GM23338 (cell line): ENCODE measurements around the gene C1orf174. TPM values are rescaled to one million over a fixed set of nuclear protein-coding genes. Genes with fewer than 3 reads are reported as not detected.

Experiments
- ATAC-seq: fragments of 200-7000 bp; cut with Tn5 transposase; 3 replicates; pipeline ENCODE4 v1.9.1; 2020
- DNase-seq: peaks from one replicate; pipeline ENCODE4 v3.0.0-alpha.2; 2015; ENCODE audit warnings: low spot score
- H2AFZ ChIP-seq: fragments of 200-600 bp; sonication (generic); 2 replicates; pipeline ENCODE4 v1.8.0; 2016; ENCODE audit warnings: antibody characterized with exemption, mild to moderate bottlenecking, moderate library complexity
- H3F3A ChIP-seq: fragments of 200-600 bp; sonication (generic); replicated peaks from 2 replicates; pipeline ENCODE4 v1.8.0; 2017; ENCODE audit warnings: antibody characterized with exemption, mixed run types, low read depth
- H3K27ac ChIP-seq: fragments of 200-600 bp; sonication (generic); 2 replicates; pipeline ENCODE4 v1.6.1; 2016; ENCODE audit warnings: low read depth
- H3K27me3 ChIP-seq: fragments of 200-600 bp; sonication (generic); 2 replicates; pipeline ENCODE4 v1.8.0; 2016; ENCODE audit warnings: mild to moderate bottlenecking, mixed run types, moderate library complexity; ENCODE audit not compliant: insufficient read depth
- H3K36me3 ChIP-seq: fragments of 200-600 bp; sonication (generic); 2 replicates; pipeline ENCODE4 v1.8.0; 2016; ENCODE audit warnings: mild to moderate bottlenecking; ENCODE audit not compliant: insufficient read depth
- H3K4me1 ChIP-seq: fragments of 200-600 bp; sonication (generic); 2 replicates; pipeline ENCODE4 v1.8.0; 2016; ENCODE audit warnings: mild to moderate bottlenecking, moderate library complexity; ENCODE audit not compliant: insufficient read depth
- H3K4me2 ChIP-seq: fragments of 200-600 bp; sonication (generic); 2 replicates; pipeline ENCODE4 v1.7.1; 2017; ENCODE audit warnings: mixed run types
- H3K4me3 ChIP-seq: fragments of 200-600 bp; sonication (generic); 2 replicates; pipeline ENCODE4 v1.6.1; 2016; ENCODE audit warnings: mixed run types
- H3K79me2 ChIP-seq: fragments of 200-600 bp; sonication (generic); replicated peaks from 2 replicates; pipeline ENCODE4 v1.8.0; 2017; ENCODE audit warnings: mild to moderate bottlenecking; ENCODE audit not compliant: insufficient read depth
- H3K9me2 ChIP-seq: fragments of 200-600 bp; sonication (generic); 2 replicates; pipeline ENCODE4 v1.8.0; 2017; ENCODE audit not compliant: insufficient read depth
- H4K20me1 ChIP-seq: fragments of 200-600 bp; sonication (generic); replicated peaks from 2 replicates; pipeline ENCODE4 v1.8.0; 2017; ENCODE audit warnings: mild to moderate bottlenecking; ENCODE audit not compliant: insufficient read depth
- H3K27ac Mint-ChIP-seq: 2 replicates; pipeline ENCODE4 v1.8.0; 2020; ENCODE audit warnings: inconsistent platforms, mild to moderate bottlenecking, moderate library complexity, mixed read lengths
- H3K27me3 Mint-ChIP-seq: 3 replicates; pipeline ENCODE4 v1.8.0; 2022; ENCODE audit warnings: low read depth, mild to moderate bottlenecking, moderate library complexity, mixed read lengths, inconsistent platforms; ENCODE audit not compliant: insufficient read depth, poor library complexity
- H3K36me3 Mint-ChIP-seq: 3 replicates; pipeline ENCODE4 v1.8.0; 2021; ENCODE audit warnings: low read depth, mild to moderate bottlenecking, inconsistent platforms, moderate library complexity, mixed read lengths
- H3K4me1 Mint-ChIP-seq: 3 replicates; pipeline ENCODE4 v1.8.0; 2020; ENCODE audit warnings: mild to moderate bottlenecking, inconsistent platforms, mixed read lengths
- H3K4me3 Mint-ChIP-seq: 3 replicates; pipeline ENCODE4 v1.8.0; 2021; ENCODE audit warnings: moderate library complexity, mild to moderate bottlenecking, inconsistent platforms, mixed read lengths
- H3K9me3 Mint-ChIP-seq: 3 replicates; pipeline ENCODE4 v1.8.0; 2020; ENCODE audit warnings: moderate library complexity, mild to moderate bottlenecking, inconsistent platforms, mixed read lengths
- CREB1 ChIP-seq: fragments of 250-450 bp; sonication (Bioruptor Pico); IDR thresholded peaks from 2 replicates; pipeline ENCODE4 v1.5.0; 2020; ENCODE audit warnings: low read depth, mild to moderate bottlenecking, moderate library complexity
- EZH2 ChIP-seq: fragments of 200-600 bp; sonication (generic); IDR thresholded peaks from one replicate; pipeline ENCODE4 v1.8.0; 2017; ENCODE audit warnings: antibody characterized with exemption, mild to moderate bottlenecking, low read depth; ENCODE audit not compliant: unreplicated experiment
- EZH2phosphoT487 ChIP-seq: fragments of 200-600 bp; sonication (generic); IDR thresholded peaks from one replicate; pipeline ENCODE4 v1.8.1; 2018; ENCODE audit warnings: antibody characterized with exemption; ENCODE audit not compliant: unreplicated experiment
- NANOG ChIP-seq: IDR thresholded peaks from 2 replicates; pipeline ENCODE4 v1.6.1; 2016; ENCODE audit warnings: antibody characterized with exemption, borderline replicate concordance
- STAT1 ChIP-seq: IDR thresholded peaks from one replicate; pipeline ENCODE4 v1.6.1; 2016; ENCODE audit warnings: antibody characterized with exemption; ENCODE audit not compliant: unreplicated experiment
- polyA plus RNA-seq: library from polyadenylated mRNA; unstranded; fragments of >200 nt; fragmentation: Nextera tagmentation; extraction: Ambion mirVana; gene quantifications from 2 replicates; pipeline ENCODE4 v1.2.1, GENCODE V29; 2016
- total RNA-seq: library from RNA; depleted of rRNA; stranded (reverse); fragments of >200 nt; shearing (Covaris generic); gene quantifications from 2 replicates; pipeline ENCODE4 v1.2.3, GENCODE V29; 2014
- TF ChIP-seq, protein P1 (sequence below): fragments of 250-450 bp; sonication (Bioruptor Pico); IDR thresholded peaks from 2 replicates; pipeline ENCODE4 v1.5.0; 2020; ENCODE audit warnings: mild to moderate bottlenecking, moderate library complexity
- TF ChIP-seq, protein P2 (sequence below): IDR thresholded peaks from 2 replicates; pipeline ENCODE4 v1.6.1; 2016; ENCODE audit warnings: antibody characterized with exemption

C1orf174 gene
- total and polyA plus RNA-seq, 2 experiments from 2014 or later: 28.5 to 28.7 TPM

DNA sequence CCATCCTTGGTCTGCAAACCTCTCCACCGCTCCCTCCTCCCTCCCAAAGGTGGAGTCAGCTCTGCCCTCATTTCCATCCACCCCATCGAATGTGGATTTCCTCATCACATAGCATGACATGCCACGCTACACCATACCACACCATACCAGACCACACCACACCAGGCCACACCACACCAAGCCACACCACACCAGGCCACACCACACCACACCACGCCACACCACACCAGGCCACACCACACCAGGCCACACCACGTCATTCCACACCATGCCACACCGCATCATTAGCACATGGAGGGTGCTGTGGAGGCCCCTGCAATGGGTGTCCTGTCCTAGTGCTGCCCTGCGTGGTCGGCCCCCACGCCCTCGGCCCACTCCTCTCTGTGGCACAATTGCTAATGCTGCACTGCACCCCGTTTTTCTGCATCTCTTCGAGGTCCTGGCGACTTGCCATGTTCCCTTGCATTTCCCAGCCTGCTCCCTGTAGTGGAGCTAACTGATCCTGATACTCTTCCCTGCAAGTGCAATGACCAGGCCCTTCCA is 31.5 kb downstream of the C1orf174 start:
- H3K9me3 Mint-ChIP-seq: peaks cover 5% of the 10 kb centered on the region; the same call in 2 of the 3 replicates
- ATAC-seq: no peak

DNA sequence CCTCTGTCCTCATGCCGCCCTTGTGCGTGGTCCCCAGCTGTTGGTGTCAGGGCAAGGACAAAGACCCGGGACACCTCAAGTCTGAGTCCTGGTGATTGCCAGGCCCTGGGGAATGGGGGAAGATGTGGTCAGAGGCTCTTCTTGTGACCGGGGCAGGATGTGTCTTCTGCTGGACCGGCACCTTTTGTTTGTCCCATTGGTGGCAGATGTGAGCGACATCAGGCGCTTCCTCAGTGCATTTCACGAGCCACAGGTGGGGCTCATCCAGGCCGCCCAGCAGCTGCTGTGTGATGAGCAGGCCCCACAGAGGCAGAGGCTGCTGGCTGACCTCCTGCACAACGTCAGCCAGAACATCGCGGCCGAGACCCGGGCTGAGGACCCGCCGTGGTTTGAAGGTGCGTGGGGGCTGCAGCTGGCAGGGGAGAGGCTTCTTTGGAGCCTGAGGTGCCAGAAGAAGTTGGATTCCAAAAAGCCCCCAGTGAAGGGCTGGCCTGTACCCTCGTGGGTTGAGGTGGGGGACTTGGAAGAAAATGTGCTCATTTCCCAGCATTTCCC is 34.4 kb downstream of the C1orf174 start:
- no peak for ATAC-seq
- no peaks in the 10 kb centered on the region for H3K79me2 ChIP-seq
- TF ChIP-seq, protein P1, sequence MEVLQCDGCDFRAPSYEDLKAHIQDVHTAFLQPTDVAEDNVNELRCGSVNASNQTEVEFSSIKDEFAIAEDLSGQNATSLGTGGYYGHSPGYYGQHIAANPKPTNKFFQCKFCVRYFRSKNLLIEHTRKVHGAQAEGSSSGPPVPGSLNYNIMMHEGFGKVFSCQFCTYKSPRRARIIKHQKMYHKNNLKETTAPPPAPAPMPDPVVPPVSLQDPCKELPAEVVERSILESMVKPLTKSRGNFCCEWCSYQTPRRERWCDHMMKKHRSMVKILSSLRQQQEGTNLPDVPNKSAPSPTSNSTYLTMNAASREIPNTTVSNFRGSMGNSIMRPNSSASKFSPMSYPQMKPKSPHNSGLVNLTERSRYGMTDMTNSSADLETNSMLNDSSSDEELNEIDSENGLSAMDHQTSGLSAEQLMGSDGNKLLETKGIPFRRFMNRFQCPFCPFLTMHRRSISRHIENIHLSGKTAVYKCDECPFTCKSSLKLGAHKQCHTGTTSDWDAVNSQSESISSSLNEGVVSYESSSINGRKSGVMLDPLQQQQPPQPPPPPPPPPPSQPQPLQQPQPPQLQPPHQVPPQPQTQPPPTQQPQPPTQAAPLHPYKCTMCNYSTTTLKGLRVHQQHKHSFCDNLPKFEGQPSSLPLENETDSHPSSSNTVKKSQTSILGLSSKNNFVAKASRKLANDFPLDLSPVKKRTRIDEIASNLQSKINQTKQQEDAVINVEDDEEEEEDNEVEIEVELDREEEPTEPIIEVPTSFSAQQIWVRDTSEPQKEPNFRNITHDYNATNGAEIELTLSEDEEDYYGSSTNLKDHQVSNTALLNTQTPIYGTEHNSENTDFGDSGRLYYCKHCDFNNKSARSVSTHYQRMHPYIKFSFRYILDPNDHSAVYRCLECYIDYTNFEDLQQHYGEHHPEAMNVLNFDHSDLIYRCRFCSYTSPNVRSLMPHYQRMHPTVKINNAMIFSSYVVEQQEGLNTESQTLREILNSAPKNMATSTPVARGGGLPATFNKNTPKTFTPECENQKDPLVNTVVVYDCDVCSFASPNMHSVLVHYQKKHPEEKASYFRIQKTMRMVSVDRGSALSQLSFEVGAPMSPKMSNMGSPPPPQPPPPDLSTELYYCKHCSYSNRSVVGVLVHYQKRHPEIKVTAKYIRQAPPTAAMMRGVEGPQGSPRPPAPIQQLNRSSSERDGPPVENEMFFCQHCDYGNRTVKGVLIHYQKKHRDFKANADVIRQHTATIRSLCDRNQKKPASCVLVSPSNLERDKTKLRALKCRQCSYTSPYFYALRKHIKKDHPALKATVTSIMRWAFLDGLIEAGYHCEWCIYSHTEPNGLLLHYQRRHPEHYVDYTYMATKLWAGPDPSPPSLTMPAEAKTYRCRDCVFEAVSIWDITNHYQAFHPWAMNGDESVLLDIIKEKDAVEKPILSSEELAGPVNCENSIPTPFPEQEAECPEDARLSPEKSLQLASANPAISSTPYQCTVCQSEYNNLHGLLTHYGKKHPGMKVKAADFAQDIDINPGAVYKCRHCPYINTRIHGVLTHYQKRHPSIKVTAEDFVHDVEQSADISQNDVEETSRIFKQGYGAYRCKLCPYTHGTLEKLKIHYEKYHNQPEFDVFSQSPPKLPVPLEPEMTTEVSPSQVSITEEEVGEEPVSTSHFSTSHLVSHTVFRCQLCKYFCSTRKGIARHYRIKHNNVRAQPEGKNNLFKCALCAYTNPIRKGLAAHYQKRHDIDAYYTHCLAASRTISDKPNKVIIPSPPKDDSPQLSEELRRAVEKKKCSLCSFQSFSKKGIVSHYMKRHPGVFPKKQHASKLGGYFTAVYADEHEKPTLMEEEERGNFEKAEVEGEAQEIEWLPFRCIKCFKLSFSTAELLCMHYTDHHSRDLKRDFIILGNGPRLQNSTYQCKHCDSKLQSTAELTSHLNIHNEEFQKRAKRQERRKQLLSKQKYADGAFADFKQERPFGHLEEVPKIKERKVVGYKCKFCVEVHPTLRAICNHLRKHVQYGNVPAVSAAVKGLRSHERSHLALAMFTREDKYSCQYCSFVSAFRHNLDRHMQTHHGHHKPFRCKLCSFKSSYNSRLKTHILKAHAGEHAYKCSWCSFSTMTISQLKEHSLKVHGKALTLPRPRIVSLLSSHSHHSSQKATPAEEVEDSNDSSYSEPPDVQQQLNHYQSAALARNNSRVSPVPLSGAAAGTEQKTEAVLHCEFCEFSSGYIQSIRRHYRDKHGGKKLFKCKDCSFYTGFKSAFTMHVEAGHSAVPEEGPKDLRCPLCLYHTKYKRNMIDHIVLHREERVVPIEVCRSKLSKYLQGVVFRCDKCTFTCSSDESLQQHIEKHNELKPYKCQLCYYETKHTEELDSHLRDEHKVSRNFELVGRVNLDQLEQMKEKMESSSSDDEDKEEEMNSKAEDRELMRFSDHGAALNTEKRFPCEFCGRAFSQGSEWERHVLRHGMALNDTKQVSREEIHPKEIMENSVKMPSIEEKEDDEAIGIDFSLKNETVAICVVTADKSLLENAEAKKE (CRISPR knock-in tag): no peak
- TF ChIP-seq CREB1 (no peak), EZH2phosphoT487 (no peak), NANOG (no peak), STAT1 (no peak), EZH2 (no peak)
- TF ChIP-seq, protein P2, sequence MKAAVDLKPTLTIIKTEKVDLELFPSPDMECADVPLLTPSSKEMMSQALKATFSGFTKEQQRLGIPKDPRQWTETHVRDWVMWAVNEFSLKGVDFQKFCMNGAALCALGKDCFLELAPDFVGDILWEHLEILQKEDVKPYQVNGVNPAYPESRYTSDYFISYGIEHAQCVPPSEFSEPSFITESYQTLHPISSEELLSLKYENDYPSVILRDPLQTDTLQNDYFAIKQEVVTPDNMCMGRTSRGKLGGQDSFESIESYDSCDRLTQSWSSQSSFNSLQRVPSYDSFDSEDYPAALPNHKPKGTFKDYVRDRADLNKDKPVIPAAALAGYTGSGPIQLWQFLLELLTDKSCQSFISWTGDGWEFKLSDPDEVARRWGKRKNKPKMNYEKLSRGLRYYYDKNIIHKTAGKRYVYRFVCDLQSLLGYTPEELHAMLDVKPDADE: no peak

More for the DNA sequence above, 31.5 kb downstream of the C1orf174 start:
- no peaks in the 10 kb centered on the region for H3K9me2 ChIP-seq
- no peak overlapping the region for H3K4me3 ChIP-seq
- no peak overlapping the region for H3K4me2 ChIP-seq
- H3K4me1 ChIP-seq: no peaks in the 10 kb centered on the region
- H2AFZ ChIP-seq: no peak overlapping the region
- H3K27ac Mint-ChIP-seq: no peak overlapping the region
- peaks cover 3% of the 10 kb centered on the region; the same call in 1 of the 2 replicates for H4K20me1 ChIP-seq
- H3K36me3 Mint-ChIP-seq: peaks cover 21% of the 10 kb centered on the region
- no peak overlapping the region for H3K4me3 Mint-ChIP-seq
- H3K27ac ChIP-seq: no peak overlapping the region
- no peak for DNase-seq
- no peaks in the 10 kb centered on the region for H3K79me2 ChIP-seq
- TF ChIP-seq, protein P2: no peak
- no peak for TF ChIP-seq EZH2phosphoT487
- TF ChIP-seq EZH2: no peak
- no peak for TF ChIP-seq CREB1
- H3K36me3 ChIP-seq: no peaks in the 10 kb centered on the region
- no peaks in the 10 kb centered on the region for H3F3A ChIP-seq
- peaks cover 2% of the 10 kb centered on the region; the same call in 1 of the 3 replicates for H3K4me1 Mint-ChIP-seq
- no peaks in the 10 kb centered on the region for H3K27me3 ChIP-seq
- H3K27me3 Mint-ChIP-seq: peaks cover 3% of the 10 kb centered on the region

More for the DNA sequence above, 34.4 kb downstream of the C1orf174 start:
- Histone ChIP-seq H3K4me3 (no peak overlapping the region), H3K4me1 (no peaks in the 10 kb centered on the region), H3K27ac (no peak overlapping the region), H3K4me2 (no peak overlapping the region), H4K20me1 (peaks cover 3% of the 10 kb centered on the region), H3F3A (no peaks in the 10 kb centered on the region), H3K27me3 (no peaks in the 10 kb centered on the region), H2AFZ (no peak overlapping the region), H3K36me3 (no peaks in the 10 kb centered on the region), H3K9me2 (no peaks in the 10 kb centered on the region)
- no peak for DNase-seq
- Mint-ChIP-seq H3K27ac (no peak overlapping the region), H3K4me3 (no peak overlapping the region), H3K36me3 (peaks cover 13% of the 10 kb centered on the region), H3K27me3 (peaks cover 7% of the 10 kb centered on the region), H3K9me3 (peaks cover 5% of the 10 kb centered on the region; the same call in 2 of the 3 replicates), H3K4me1 (peaks cover 2% of the 10 kb centered on the region; the same call in 1 of the 3 replicates)
